OCI-LY7 (cell line): ENCODE measurements around the gene ELL2.

Experiments used
- EZH2phosphoT487 ChIP-seq: fragments of 200-600 bp; sonication (generic); IDR thresholded peaks from 2 replicates; pipeline ENCODE4 v1.6.1; 2018; ENCODE audit warnings: low read depth, borderline replicate concordance, mild to moderate bottlenecking, mixed run types, antibody characterized with exemption, low read length, moderate library complexity, mixed read lengths
- TF ChIP-seq, protein P1 (sequence below): fragments of 200-600 bp; sonication (generic); conservative IDR thresholded peaks from 2 replicates; pipeline ENCODE4 v1.5.1; 2014; ENCODE audit warnings: mild to moderate bottlenecking, antibody characterized with exemption, low read length, moderate library complexity, mixed read lengths

GRCh38 chr5:95872346-95873268 is 89.0 kb downstream of the ELL2 start:
- TF ChIP-seq, protein P1, sequence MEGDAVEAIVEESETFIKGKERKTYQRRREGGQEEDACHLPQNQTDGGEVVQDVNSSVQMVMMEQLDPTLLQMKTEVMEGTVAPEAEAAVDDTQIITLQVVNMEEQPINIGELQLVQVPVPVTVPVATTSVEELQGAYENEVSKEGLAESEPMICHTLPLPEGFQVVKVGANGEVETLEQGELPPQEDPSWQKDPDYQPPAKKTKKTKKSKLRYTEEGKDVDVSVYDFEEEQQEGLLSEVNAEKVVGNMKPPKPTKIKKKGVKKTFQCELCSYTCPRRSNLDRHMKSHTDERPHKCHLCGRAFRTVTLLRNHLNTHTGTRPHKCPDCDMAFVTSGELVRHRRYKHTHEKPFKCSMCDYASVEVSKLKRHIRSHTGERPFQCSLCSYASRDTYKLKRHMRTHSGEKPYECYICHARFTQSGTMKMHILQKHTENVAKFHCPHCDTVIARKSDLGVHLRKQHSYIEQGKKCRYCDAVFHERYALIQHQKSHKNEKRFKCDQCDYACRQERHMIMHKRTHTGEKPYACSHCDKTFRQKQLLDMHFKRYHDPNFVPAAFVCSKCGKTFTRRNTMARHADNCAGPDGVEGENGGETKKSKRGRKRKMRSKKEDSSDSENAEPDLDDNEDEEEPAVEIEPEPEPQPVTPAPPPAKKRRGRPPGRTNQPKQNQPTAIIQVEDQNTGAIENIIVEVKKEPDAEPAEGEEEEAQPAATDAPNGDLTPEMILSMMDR, result no peak
- no peak for TF ChIP-seq EZH2phosphoT487
